Endometrial microvascular endothelial cells (primary cell): ENCODE results near the gene BFSP2. TPM values are rescaled to one million over a fixed set of nuclear protein-coding genes. Genes with fewer than 3 reads are reported as not detected.
"Not testable (repeated sequence)": the region's sequence is repeated elsewhere in the genome, so short reads cannot be mapped to it uniquely, and the experiment has no call there.

Source experiments
- in situ Hi-C: cut with HindIII; loops from 2 replicates; pipeline ENCODE4 v1.10.0; 2017; ENCODE audit warnings: low sequenced_read_pairs, low pct_unique_long_range_greater_than_20kb; ENCODE audit errors: inconsistent ontology term
- total RNA-seq: library from RNA; depleted of rRNA; stranded (reverse); fragments of >200 nt; gene quantifications from one replicate; pipeline ENCODE4 v1.2.3, GENCODE V29; 2015; ENCODE audit errors: inconsistent ontology term

The BFSP2 gene
- total RNA-seq, 1 donor from 2014 or later, result not detected

GRCh38 chr3:133472242-133472641 is 72.4 kb downstream of the BFSP2 start:
- in situ Hi-C loops, result no loop called here

- in situ Hi-C loops, result no loop called here
These were observed 73.0 kb downstream of the BFSP2 start for GRCh38 chr3:133472889-133473288.

- in situ Hi-C loops, result not testable (repeated sequence)
These were observed 73.8 kb downstream of the BFSP2 start for GRCh38 chr3:133473472-133474191.

GRCh38 chr3:133474251-133474801 is 74.5 kb downstream of the BFSP2 start:
- in situ Hi-C loops, result no loop called here

- in situ Hi-C loops, result loop anchor here (25.0 kb wide), 1 partner anchor 112 kb away; no protein-coding TSS in a partner anchor
These were observed 75.0 kb downstream of the BFSP2 start for GRCh38 chr3:133474817-133475216.

GRCh38 chr3:133475245-133476010 is 75.6 kb downstream of the BFSP2 start:
- in situ Hi-C loops, result loop anchor here (25.0 kb wide), 1 partner anchor 112 kb away; no protein-coding TSS in a partner anchor

- in situ Hi-C loops, result loop anchor here (25.0 kb wide), 1 partner anchor 110 kb away; no protein-coding TSS in a partner anchor
These were observed 77.1 kb downstream of the BFSP2 start for GRCh38 chr3:133476971-133477375.

GRCh38 chr3:133477487-133477886 is 77.6 kb downstream of the BFSP2 start:
- in situ Hi-C loops, result loop anchor here (25.0 kb wide), 1 partner anchor 110 kb away; no protein-coding TSS in a partner anchor

- in situ Hi-C loops, result loop anchor here (25.0 kb wide), 1 partner anchor 109 kb away; no protein-coding TSS in a partner anchor
These were observed 78.8 kb downstream of the BFSP2 start for GRCh38 chr3:133478624-133479023.

- in situ Hi-C loops, result loop anchor here (25.0 kb wide), 1 partner anchor 108 kb away; no protein-coding TSS in a partner anchor
These were observed 79.5 kb downstream of the BFSP2 start for GRCh38 chr3:133479401-133479800.

GRCh38 chr3:133479895-133480669 is 80.2 kb downstream of the BFSP2 start:
- in situ Hi-C loops, result loop anchor here (25.0 kb wide), 1 partner anchor 107 kb away; no protein-coding TSS in a partner anchor

- in situ Hi-C loops, result loop anchor here (25.0 kb wide), 1 partner anchor 105 kb away; no protein-coding TSS in a partner anchor
These were observed 82.6 kb downstream of the BFSP2 start for GRCh38 chr3:133482474-133482873.

GRCh38 chr3:133486658-133487057 is 86.8 kb downstream of the BFSP2 start:
- in situ Hi-C loops, result loop anchor here (25.0 kb wide), 1 partner anchor 101 kb away; no protein-coding TSS in a partner anchor

GRCh38 chr3:133487204-133487603 is 87.3 kb downstream of the BFSP2 start:
- in situ Hi-C loops, result loop anchor here (25.0 kb wide), 1 partner anchor 100 kb away; no protein-coding TSS in a partner anchor

GRCh38 chr3:133487920-133488540 is 88.2 kb downstream of the BFSP2 start:
- in situ Hi-C loops, result loop anchor here (25.0 kb wide), 1 partner anchor 99 kb away; no protein-coding TSS in a partner anchor

- in situ Hi-C loops, result loop anchor here (25.0 kb wide), 1 partner anchor 98 kb away; no protein-coding TSS in a partner anchor
These were observed 89.0 kb downstream of the BFSP2 start for GRCh38 chr3:133488785-133489367.

- in situ Hi-C loops, result loop anchor here (25.0 kb wide), 1 partner anchor 98 kb away; no protein-coding TSS in a partner anchor
These were observed 89.7 kb downstream of the BFSP2 start for GRCh38 chr3:133489466-133490085.
